ENCODE results near the gene GNAZ. TPM values are rescaled to one million over a fixed set of nuclear protein-coding genes. Genes with fewer than 3 reads are reported as not detected.

The GNAZ gene
- total and polyA plus RNA-seq, 2 donors from 2014 or later: 3.7 to 5.7 TPM

GRCh38 chr22:23130697-23131096 is 60.4 kb downstream of the GNAZ start:
- Histone ChIP-seq H3K9ac (ENCODE audit: low read length in 3 of 3) (no peak overlapping the region), H3K9me3 (ENCODE audit: control insufficient read depth in 2 of 3, insufficient read depth in 1 of 3, low read length in 3 of 3) (no peaks in the 10 kb centered on the region), H3K27ac (ENCODE audit: low read depth in 2 of 2, low read length in 2 of 2) (no peak overlapping the region), H3K36me3 (ENCODE audit: control insufficient read depth in 2 of 3, insufficient read depth in 3 of 3, low read length in 3 of 3) (no peaks in the 10 kb centered on the region), H3K27me3 (ENCODE audit: control insufficient read depth, insufficient read depth, low read length) (no peaks in the 10 kb centered on the region), H3K4me1 (ENCODE audit: control insufficient read depth in 2 of 3, insufficient read depth in 2 of 3, low read depth in 1 of 3, low read length in 3 of 3) (peaks cover 0 to 4% (median 0%) of the 10 kb centered on the region in 3 donors), H3K4me3 (ENCODE audit: low read length in 3 of 3) (no peak overlapping the region)
- intact Hi-C loops (cut with DNase I): no loop called here
- TF ChIP-seq, protein P1, sequence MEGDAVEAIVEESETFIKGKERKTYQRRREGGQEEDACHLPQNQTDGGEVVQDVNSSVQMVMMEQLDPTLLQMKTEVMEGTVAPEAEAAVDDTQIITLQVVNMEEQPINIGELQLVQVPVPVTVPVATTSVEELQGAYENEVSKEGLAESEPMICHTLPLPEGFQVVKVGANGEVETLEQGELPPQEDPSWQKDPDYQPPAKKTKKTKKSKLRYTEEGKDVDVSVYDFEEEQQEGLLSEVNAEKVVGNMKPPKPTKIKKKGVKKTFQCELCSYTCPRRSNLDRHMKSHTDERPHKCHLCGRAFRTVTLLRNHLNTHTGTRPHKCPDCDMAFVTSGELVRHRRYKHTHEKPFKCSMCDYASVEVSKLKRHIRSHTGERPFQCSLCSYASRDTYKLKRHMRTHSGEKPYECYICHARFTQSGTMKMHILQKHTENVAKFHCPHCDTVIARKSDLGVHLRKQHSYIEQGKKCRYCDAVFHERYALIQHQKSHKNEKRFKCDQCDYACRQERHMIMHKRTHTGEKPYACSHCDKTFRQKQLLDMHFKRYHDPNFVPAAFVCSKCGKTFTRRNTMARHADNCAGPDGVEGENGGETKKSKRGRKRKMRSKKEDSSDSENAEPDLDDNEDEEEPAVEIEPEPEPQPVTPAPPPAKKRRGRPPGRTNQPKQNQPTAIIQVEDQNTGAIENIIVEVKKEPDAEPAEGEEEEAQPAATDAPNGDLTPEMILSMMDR (IDR thresholded peaks at IDR 0.05; ENCODE audit: borderline replicate concordance, extremely low read depth, insufficient read depth): no peak
- DNase-seq: peak in 1 of 5 donors; percentile 42
- FAIRE-seq: no peak

DNA sequence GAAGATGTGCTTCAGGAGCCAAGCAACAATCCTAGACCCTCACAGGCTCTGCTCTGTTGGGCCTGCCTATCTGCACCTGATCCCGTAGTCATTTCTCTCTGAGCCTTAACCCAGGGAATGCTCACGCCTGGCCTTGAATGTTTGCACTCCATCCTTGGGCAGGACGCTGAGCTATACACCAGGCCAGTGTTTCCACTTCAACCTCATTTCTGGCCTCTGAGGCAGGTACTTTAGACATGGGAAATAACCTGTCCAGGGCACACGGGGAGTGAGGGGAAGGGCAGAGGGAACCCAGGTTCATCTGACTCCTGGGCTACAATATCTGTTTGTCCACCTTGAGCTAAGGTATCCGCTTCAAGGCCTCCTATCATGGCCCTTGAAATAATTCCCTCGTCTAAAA is 61.6 kb downstream of the GNAZ start:
- Histone ChIP-seq H3K27me3 (ENCODE audit: control insufficient read depth, insufficient read depth, low read length) (no peaks in the 10 kb centered on the region), H3K9me3 (ENCODE audit: control insufficient read depth in 2 of 3, insufficient read depth in 1 of 3, low read length in 3 of 3) (no peaks in the 10 kb centered on the region), H3K36me3 (ENCODE audit: control insufficient read depth in 2 of 3, insufficient read depth in 3 of 3, low read length in 3 of 3) (no peaks in the 10 kb centered on the region), H3K27ac (ENCODE audit: low read depth in 2 of 2, low read length in 2 of 2) (no peak overlapping the region), H3K4me1 (ENCODE audit: control insufficient read depth in 2 of 3, insufficient read depth in 2 of 3, low read depth in 1 of 3, low read length in 3 of 3) (peaks cover 0 to 4% (median 0%) of the 10 kb centered on the region in 3 donors), H3K4me3 (ENCODE audit: low read length in 3 of 3) (no peak overlapping the region), H3K9ac (ENCODE audit: low read length in 3 of 3) (no peak overlapping the region)
- FAIRE-seq (no peak), DNase-seq (no peak)
- intact Hi-C loops (cut with DNase I): no loop called here
- TF ChIP-seq, protein P1 (IDR thresholded peaks at IDR 0.05; ENCODE audit: borderline replicate concordance, extremely low read depth, insufficient read depth): no peak

DNA sequence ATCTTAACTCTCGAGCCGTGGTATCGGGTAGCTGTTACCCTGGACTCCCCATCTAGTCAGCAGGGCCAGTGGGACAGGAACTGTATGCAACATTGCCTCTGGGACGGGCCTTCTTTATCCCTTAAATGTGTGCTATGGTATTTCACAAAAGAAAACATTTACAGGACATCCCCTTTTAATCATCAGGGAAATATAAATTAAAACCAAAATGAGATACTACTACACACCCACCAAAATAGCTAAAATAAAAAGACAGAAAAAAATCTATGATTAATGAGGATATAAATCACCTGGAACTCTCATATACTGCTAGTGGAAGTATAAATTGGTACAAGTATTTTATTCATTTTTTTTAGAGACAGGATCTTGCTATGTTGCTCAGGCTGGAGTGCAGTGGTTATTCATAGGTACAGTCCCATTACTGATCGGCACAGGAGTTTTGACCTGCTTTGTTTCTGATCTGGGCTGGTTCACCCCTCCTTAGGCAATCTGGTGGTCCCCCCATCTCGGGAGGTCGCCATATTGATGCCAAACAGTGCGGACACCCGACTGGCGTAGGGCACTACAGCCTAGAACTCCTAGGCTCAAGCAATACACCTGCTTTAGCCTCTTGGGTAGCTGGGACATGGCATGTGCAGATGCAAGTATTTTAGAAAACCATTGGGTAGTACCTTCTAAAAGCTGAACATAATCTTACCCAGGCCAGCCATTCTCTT is 62.2 kb downstream of the GNAZ start:
- no peak overlapping the region for H3K27ac ChIP-seq (ENCODE audit: low read depth in 2 of 2, low read length in 2 of 2)
- H3K4me1 ChIP-seq (ENCODE audit: control insufficient read depth in 2 of 3, insufficient read depth in 2 of 3, low read depth in 1 of 3, low read length in 3 of 3): peaks cover 0 to 4% (median 0%) of the 10 kb centered on the region in 3 donors
- no peaks in the 10 kb centered on the region for H3K9me3 ChIP-seq (ENCODE audit: control insufficient read depth in 2 of 3, insufficient read depth in 1 of 3, low read length in 3 of 3)
- no peaks in the 10 kb centered on the region for H3K27me3 ChIP-seq (ENCODE audit: control insufficient read depth, insufficient read depth, low read length)
- H3K36me3 ChIP-seq (ENCODE audit: control insufficient read depth in 2 of 3, insufficient read depth in 3 of 3, low read length in 3 of 3): no peaks in the 10 kb centered on the region
- FAIRE-seq: no peak
- DNase-seq: peak in 1 of 5 donors; percentile 29
- H3K9ac ChIP-seq (ENCODE audit: low read length in 3 of 3): no peak overlapping the region
- no peak overlapping the region for H3K4me3 ChIP-seq (ENCODE audit: low read length in 3 of 3)
- TF ChIP-seq, protein P1 (IDR thresholded peaks at IDR 0.05; ENCODE audit: borderline replicate concordance, extremely low read depth, insufficient read depth): no peak
- intact Hi-C loops (cut with DNase I): no loop called here
